ENCODE results near the gene RANBP1.

RANBP1 gene

DNA sequence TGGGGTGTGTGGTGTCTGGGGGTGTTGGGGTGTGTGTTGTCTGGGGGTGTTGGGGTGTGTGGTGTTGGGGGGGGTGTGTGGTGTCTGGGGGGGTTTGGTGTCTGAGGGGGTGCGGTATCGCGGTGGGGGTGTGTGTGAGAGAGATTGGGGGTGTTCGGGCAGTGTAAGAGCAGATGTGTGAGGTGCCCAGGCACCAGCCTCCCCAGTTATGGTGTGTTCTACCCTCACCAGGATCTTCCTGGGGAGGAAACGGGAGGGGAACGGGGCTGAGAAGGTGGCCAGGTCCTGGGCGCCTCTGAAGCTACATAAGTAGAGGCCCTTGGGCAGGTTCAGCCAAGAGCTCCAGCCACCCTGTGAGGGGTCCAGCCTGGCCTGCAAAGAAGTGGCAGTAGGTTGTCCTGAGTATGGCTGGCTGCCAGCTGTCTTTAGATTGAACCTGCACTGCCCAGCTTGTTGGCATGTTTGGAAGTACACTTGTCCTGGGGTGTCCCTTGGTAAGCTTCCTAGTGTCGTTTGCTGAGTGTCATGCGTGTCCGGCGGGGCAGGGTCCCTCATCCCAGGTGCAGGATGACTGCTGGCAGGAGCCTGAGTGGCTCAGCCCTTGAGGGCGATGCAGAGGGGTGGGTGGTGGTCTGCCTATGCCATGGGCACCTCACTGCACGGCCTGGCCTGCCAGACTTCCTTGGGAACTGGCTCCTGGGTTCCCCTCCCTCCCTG, 7.6 kb downstream of the RANBP1 start:
- no peak for DNase-seq (ENCODE audit: low read depth in 3 of 3)

DNA sequence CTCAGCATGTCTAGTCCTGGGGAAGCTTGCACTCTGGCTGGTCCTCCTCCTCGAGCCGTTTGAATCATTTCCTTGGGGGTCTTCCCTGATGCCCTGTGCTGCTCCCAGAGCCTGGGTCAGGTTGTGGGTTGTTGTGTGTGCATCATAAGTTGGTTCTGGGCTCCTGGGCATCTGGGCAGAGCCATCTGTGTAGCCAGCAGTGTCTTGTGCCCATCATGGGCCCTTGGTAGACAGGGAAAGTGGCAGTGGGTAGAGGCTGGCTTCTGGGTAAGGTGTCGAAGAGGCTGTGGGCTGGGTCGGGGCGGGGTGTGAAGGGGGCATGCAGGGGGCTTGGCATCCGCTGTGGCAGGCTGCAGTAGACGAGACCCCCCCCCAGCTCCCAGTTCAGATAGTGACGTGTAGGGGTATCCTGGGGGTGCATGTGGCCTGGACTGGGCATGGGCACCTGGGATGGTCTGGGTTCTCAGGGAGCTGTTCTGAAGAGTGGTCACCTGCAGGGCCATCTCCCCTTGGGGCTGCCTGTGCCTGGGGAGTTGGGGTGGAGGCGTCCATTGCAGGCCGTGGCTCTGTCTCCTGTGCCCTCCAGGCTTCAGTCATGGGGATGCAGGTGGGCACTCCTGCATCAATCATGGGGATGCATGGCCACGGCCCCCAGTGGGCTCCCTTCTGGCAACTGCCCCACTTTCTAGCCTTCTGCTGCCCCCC, 8.3 kb downstream of the RANBP1 start:
- DNase-seq (ENCODE audit: low read depth in 3 of 3), result no peak

DNA sequence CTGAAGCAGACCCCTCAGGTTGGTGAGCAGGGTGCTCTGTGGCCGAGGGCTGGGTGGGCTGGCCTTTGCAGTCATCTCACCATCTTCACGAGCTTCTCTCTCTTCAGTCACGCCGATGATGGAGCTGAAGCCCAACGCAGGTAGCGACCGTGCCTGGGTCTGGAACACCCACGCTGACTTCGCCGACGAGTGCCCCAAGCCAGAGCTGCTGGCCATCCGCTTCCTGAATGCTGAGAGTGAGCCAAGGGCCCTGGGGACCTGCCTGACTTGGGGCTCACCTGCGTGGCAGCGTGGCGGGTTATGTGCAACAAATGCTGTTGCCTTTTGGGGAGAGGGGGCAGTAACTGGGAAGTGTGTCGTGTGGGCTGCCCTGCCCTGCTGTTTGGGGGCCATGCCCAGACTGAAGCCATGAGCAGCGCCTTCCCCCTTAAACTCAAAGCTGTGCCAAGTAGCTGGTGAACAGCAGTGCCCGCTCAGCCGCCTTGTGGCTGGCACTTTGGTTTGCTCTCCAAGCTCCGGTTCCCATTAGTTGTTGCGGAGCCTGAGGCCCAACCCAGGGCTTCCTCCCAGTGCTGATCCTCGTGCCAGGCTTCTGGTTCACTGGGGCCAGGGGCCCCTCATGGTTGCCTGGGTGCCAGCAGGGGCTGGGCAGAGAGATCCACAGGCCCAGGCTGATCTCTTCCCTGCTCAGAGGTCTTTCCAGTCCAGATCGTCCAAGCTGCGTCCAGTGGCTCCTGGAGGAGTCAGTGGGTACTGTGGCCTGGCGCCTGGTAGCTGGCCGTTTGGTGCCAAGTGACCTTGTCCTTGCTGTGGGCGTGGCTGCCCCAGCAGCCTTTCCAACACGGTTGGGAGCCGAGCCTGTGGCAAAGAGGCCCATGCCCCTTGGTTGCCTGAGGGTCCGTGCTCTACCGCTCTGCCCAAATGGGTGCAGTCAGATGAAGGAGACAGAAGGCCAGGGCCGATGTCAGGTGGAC, 9.6 kb downstream of the RANBP1 start:
- no peak for DNase-seq (ENCODE audit: low read depth in 3 of 3)

DNA sequence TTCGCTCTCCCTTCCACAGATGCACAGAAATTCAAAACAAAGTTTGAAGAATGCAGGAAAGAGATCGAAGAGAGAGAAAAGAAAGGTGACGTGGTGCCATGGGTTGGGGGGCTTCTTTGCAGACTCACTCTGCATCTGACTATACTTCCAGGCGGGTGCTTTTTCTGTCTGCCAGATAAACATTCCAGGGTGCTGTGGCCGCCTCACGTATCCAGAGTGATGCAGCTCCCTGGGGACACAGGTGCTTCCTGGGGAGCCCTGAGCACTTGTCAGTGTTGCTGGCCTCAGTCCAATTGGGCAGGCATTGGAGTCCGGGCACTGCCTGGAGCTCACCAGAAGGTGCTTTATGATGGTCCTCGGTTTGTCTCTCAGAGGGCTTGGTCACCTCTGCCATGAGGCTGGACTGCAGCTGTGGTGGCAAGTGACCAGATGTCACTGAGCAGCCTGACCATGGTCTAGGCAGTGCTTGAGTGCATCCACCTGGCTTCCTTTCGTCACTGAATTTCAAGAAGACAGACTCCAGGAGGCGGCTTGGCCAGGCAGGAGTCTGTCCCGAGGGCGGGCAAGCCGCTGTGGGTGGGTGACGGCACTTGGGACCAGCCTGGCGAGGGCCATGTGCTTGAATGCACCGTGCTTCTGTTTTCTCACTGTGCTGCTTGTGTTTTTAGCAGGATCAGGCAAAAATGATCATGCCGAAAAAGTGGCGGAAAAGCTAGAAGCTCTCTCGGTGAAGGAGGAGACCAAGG, 10.6 kb downstream of the RANBP1 start:
- no peak for DNase-seq (ENCODE audit: low read depth in 3 of 3)

DNA sequence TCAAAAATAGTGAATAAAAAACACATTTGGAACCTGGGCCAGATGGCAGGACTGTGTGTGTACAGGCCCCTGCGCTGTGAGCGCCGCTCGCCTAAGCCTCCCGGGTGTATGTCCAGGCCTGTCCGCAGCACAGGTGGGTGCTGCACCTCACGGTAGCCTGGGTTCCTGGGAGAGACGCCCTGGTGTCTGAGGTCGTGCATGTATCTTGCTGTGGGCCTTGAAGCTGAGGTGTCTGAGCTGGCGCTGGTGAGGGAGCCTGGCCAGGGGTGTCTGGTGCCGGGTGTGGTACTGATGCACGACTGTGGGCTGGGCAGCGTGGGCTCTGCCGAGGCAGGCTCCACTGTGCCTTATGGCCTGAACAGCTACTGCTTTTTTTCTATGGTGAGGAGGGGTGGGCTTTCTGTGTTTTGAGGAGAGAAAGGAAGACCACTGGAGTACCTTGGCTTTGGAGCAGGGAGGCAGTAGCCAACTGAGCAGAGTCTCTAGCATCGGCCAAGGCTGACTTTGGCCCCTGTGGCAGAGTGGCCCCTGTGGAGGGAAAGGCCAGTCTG, 11.5 kb downstream of the RANBP1 start:
- DNase-seq (ENCODE audit: low read depth in 3 of 3), result no peak

DNA sequence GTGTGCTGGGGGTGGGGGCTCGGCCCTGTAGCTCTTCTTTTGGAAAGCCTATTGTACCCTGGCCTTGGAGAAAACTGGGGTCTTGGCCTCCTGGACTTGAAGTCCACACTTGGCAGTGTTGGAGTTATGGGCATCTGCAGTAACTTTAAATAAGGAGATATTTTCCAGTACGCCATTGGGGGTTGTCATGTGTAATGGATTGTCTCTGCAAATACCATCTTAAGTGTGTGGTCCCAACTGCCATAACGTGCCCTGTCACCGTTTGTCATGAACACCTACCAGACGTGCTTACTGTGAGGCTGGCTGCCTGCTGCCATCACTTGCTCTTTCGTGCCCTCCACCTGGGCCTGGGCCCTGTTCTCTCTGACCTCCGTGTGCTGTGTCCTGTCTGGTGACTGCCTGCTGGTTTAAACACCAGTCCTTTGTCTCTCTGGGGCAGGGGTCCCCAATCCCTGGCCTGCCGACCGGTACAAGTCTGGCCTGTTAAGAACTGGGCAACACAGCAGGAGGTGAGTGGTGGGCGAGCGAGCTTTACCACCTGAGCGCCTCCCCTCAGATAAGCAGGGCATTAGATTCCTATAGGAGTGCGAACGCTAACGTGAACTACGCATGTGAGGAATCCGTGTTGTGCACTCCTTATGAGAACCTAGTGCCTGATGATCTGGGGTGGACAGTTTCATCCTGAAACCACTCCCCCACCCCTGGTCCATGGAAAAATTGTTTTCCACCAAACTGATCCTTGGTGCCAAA, 12.1 kb downstream of the RANBP1 start:
- no peak for DNase-seq (ENCODE audit: low read depth in 3 of 3)

DNA sequence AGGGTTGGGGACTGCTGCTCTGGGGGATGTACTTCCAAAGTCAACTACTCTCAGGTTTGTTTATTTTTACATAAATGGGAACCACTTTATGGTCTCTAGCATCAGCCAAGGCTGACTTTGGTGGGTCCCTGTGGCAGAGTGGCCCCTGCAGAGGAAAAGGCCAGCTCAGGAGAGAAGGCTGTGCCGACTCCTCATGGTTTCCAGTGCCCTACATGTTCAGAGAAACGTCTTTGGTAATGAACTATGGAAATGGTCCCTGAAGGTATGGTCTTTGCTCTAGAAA, 12.7 kb downstream of the RANBP1 start:
- no peak for DNase-seq (ENCODE audit: low read depth in 3 of 3)

DNA sequence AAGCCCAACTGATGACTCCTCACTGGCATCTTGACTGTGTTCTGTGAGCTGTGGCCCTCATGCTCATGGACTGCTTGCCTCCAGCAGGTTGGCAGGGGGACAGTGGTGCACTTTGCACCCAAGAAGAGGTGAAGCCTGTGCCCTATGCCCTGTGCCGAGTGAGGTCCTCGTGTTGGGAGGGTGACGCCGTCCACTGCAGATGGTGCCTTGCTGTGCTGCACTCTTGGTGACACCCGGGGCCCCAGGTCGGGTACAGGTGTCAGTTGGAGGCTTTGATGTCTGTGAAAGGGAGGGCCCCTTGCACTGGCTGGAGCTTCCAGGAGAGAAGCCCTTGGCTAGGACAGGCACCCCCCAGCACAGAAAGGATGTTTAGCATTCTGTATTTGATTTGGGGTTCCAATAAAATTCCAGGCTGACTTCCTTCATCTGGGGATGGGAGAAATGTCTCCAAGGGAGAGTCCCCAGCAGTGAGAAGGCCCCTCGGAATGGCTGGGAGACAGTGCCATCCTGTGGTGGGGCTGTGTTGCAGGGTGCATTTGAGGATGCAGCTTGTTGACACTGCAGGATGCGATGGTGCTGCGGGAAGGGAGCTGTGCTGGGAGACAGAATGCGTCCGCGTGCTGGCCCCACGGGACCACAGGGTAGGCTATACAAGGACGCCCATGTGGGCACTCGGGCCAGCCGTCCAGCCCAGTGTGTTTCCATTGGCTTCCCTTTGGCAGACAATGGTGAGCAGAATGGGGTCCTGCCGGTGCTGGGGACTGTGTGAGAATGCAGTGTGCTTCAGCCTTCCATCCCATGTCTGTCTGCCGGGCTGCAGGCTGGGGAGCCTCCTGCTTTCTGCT, 13.2 kb downstream of the RANBP1 start:
- DNase-seq (ENCODE audit: low read depth in 3 of 3), result no peak

DNA sequence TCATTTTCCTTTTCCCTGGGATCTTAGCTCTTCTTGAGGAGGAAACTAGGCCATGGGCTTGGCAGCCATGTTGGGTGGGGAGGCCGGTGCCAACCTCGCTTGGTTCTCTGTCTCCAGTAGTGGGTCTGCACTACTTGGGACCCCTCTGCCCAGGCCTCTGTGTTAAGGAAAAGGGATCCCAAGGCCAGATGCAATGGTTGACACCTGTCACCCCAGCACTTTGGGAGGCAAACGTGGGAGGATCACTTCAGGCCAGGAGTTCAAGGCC, 13.8 kb downstream of the RANBP1 start:
- no peak for DNase-seq (ENCODE audit: low read depth in 3 of 3)

DNA sequence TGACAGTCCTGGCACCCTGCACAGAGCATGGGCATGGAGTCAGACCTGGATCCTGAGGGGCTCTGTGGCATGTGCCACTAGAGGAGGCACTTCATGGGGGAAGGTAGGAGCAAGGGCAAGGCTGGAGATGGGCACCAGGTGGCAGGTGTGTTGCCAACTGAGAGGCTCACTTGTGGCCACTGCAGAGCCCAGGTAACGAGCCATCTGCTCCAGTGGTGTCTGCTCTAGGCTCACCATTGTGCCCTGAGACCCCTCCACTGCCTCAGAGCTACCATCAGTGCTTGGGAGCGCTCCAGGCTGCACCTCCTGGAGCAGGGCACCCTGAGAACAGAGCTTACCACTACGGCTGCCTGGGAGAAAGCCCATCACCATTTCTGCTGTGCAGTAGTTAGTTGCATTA, 14.4 kb downstream of the RANBP1 start:
- no peak for DNase-seq (ENCODE audit: low read depth in 3 of 3)

DNA sequence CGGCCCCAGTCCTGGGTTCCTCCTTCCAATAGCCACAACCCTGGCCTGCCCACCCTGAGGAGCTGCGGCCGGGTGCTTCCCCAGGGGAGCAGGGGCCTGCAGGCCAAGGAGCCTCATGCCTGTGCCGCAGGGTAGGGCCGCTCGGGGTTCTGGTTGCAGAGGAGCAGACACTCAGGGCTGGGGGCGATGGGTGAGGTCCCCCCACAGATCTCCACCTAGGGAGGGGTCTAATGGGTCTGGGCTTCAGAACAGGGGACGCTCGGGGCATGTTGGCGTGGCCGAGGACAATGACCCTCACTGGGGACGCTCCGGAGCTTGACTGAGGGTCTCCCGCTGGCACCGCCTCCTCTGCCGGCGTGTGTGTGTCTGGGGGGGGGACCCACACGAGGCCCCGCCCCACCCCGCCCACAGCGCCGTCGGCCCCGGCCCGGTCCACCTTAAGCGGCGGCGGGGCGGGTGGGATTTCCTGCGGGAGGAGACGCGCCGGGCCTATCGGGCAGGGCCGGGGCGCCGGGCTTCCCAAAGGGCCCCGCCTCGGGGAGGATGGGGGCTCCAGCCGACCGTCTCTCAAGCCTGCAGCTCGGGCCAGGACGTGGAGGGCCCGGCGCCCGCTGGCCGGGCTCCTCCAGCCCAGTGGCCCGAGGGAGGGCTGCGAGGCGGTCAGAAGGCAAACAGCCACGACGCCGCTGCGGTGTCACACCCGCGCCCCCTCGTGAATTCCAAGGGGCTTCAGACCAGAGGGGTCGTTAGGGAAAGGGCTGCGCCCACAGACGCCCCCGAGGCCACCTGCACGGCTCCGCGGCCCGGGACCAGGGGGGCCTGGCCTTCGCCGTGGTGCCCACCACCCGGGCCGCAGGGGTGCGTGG, 15.1 kb downstream of the RANBP1 start:
- peak; percentile 48 to 75 (median 58) for DNase-seq (ENCODE audit: low read depth in 3 of 3)

DNA sequence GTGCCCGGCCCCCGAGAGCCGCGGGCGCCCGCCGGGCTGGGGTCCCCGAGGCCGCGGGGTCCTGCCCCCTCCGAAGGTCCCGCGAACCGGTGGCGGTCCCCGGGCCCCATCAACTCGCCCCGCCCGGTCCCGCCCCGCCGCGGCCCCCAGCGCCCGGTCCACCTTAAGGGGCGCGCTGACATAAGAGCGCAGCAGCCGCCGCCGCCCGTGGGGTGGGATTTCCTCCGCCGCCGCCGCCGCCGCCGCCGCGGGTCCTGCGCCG, 15.6 kb downstream of the RANBP1 start, which contains the start of gene ZDHHC8:
Gene ZDHHC8, plus strand, starts transcription at position 208 of the 262 bp plus-strand sequence. CDS start 144 bp downstream, outside the sequence.
- no peak for DNase-seq (ENCODE audit: low read depth in 3 of 3)

DNA sequence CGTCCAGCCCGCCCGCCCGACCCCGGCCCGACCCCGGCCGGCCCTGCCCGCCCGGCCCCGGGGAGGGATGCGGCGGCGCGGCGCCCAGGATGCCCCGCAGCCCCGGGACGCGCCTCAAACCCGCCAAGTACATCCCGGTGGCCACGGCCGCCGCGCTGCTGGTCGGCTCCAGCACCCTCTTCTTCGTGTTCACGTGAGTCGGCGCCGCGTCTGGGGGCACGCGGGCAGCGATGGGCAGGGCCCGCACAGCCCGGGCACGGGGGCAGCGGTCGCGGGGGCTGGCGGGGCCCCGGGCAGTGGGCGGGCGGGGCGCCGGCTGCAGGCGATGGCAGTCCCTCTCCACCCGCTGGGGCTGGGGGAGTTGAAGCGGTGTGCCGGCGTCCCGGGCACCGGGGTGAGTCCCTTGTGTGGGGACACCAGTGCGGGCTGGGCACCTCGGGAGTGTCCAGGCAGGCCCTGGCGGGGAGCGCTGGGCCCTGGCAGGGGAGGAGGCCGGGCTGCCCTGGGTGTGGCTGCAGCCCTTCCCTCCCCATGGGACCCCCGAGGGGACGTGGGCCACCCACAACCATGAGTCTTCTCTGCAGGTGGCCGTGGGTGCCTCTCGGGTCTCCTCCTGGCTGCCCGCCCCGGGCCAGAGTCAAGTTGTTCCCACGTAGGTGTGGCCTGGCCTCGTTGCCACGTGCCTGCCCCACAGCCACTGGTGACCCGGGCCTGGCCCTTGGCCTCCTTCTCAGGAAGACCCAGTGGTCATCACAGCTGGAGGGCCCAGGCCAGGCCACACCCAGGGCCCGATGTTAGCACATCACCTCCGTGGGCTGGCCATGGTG, 16.2 kb downstream of the RANBP1 start:
- no peak for DNase-seq (ENCODE audit: low read depth in 3 of 3)

DNA sequence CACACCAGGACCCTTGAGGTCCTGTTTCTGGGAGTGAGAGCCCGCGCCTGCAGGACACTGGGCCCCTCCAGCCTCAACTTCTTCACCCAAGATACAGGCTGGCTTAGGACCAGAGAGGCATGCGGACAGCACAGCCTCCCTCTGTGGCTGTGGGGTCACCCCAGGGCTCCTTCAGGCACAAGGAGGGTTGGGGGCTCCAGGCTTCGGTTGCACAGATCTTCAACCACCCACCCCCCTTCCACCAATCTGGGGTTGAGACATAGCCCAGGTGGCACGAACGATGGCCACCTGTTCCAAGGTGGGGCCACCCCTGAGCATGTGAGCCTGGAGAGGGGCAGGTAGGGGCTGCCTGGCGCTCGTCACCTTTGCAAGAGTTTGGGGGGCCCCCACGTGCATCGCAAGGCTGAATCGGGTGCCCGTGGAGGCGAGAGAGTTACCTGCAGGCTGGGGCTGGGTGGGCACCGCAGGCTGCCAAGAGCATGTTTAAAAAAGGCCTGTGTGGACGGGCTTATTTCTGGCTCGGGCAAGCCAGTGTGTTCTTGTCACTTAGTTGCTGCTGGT, 16.9 kb downstream of the RANBP1 start:
- no peak for DNase-seq (ENCODE audit: low read depth in 3 of 3)

DNA sequence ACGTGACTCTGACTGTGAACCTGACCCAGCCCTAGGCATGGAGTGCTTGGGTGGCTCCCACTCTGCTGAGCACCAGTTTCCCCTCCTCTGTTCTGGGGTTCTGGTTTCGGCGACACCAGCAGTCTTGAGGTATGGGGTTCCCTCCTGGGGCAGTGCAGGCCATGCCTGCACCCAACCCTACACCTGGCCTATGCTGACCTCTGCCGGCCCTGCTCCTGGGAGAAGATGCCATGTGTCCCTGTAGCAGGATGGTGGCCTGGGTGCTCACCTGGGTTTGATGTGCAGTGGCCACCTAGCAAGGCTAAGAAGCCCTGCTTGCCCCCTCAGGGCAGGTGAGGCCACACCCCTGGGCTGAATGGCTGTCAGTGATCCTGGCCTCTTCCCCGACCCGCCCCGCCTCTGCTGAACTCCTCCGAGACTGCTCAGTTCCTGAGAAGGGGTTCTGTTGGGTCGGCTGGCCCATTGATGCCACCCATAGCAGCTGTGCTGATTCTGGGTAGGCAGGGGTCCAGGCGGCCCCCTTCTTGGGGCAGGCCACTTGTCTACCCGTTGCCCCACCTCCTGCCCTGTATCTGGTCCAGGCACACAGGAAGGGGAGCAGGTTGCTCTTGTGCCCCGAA, 18.1 kb downstream of the RANBP1 start:
- no peak for DNase-seq (ENCODE audit: low read depth in 3 of 3)

DNA sequence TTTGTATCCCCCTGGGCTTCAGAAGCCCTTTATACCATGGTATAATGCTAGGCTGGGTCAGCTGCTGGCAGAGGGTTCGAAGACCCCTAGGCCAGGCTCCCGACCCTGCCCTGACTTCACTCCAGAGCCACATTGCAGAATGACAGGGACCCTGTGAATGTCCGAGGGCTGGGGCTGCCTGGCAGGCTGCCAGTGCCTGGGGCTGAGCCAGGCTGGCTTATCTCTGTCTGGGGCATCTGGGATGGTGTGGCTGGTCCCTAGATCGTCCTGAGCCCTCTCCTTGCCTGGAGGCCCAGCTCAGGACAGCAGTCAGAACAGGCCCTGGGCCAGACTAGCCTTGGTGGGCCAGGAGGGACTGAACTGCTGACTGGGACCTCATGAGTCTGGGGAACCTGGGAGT, 19.4 kb downstream of the RANBP1 start:
- no peak for DNase-seq (ENCODE audit: low read depth in 3 of 3)

DNA sequence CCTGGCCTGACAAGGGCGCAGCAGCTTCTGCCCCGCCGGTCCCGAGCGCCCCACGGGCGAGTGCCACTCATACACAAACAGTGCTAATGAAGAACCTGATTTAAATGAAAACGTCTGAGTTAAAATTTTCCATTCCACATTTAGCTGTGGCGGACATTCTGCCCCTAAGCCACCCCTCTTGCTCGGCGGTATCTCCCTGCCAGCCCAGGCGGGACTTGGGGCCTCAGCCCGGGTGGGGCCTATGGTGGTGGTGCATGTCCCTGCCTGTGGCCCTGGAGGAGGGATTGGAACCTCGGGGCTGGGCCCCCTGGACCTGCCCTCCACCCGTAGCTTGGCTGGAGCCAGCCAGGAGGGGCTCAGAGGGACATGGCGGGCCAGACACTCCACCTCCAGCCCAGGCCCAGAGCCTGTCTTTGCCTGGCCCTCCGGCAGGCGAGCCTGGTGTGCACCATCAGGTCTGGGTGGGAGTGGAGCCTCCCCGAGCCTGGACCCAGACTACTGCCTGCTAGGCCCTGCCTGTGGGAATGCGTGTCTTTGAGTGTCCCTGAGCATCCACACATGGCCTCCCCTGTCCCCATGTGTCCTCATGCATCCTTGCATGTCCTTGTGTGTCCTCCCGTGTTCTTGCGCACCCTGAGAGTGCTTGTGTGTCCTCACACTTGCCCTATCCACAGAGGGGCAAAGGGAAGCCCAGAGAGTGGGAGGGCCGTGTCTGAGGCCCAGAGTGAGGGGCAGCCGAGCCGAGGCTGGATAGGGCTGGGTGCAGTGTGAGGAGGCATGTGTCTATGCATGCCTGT, 20.1 kb downstream of the RANBP1 start:
- DNase-seq (ENCODE audit: low read depth in 3 of 3), result no peak

Measured in stimulated activated CD4-positive, alpha-beta T cell treated with anti-CD3 and anti-CD28 coated beads, TNF-alpha, amount 100 ng/mL, for 48 hours (primary cell).